ENCODE data around the gene PPP2R2B. TPM values are rescaled to one million over a fixed set of nuclear protein-coding genes. Genes with fewer than 3 reads are reported as not detected.

PPP2R2B gene
- total RNA-seq, 1 experiment from 2014 or later: not detected

DNA sequence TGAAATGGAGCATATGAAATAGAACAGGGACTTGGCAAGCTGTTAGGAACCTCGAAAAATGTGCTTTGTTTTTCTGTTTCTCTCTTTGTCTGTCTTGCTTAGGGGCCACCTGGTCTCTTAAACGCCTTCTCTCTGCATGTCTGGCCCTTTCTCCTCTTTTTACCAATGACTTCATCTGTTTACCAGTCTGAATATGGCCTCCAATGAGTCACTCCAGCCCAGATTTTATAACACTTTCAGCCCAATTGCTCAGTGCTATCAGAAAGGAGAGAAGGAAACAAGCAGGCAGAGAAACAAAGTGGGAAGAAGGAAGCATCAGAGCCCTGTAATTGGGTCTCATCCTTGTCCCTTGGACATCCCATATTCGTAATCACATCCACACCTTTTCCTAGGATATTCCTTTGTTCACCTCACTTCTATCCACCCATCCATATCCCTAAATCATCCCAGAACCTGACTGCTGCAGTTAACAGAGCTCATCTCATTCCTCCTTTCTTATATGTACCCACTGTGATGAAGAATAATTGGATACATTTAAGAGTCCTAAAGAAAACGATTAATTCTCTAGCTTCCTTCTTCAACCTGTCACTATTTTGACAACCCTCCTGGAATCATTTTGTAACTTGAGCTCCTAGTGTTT, 210.8 kb downstream of the PPP2R2B start:
- DNase-seq (ENCODE audit: low read depth, low spot score) (no peak), ATAC-seq (no peak)
- TF ChIP-seq CBX3 (IDR thresholded peaks at IDR 0.05; ENCODE audit: low read depth): no peak
- TF ChIP-seq, protein P1, sequence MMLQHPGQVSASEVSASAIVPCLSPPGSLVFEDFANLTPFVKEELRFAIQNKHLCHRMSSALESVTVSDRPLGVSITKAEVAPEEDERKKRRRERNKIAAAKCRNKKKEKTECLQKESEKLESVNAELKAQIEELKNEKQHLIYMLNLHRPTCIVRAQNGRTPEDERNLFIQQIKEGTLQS (IDR thresholded peaks at IDR 0.05): no peak
- TF ChIP-seq ELF1 (IDR thresholded peaks at IDR 0.05; ENCODE audit: borderline replicate concordance, low read depth): no peak
- no peak for TF ChIP-seq CEBPB (IDR thresholded peaks at IDR 0.05; ENCODE audit: low read depth)
- no peak for TF ChIP-seq FOSL1 (IDR thresholded peaks at IDR 0.05; ENCODE audit: low read depth)
- TF ChIP-seq ZNF274 (IDR thresholded peaks at IDR 0.05; ENCODE audit: low read depth, low read length): no peak
- no peak for TF ChIP-seq POLR2AphosphoS5 (IDR thresholded peaks at IDR 0.05; ENCODE audit: low read depth, low read length)
- TF ChIP-seq RAD21 (IDR thresholded peaks at IDR 0.05; ENCODE audit: low read depth): no peak
- TF ChIP-seq, protein P2, sequence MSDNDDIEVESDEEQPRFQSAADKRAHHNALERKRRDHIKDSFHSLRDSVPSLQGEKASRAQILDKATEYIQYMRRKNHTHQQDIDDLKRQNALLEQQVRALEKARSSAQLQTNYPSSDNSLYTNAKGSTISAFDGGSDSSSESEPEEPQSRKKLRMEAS (IDR thresholded peaks at IDR 0.05): no peak
- intact Hi-C loops (cut with micrococcal nuclease): no loop called here
- no peaks in the 10 kb centered on the region for H3K4me1 ChIP-seq (ENCODE audit: control insufficient read depth in 1 of 2, insufficient read depth in 2 of 2, low read length in 2 of 2)
- H3K9me3 ChIP-seq (ENCODE audit: control insufficient read depth in 1 of 2, insufficient read depth in 1 of 2, low read depth in 1 of 2, low read length in 2 of 2): no peaks in the 10 kb centered on the region
- H3K9me2 ChIP-seq (ENCODE audit: insufficient read depth): no peaks in the 10 kb centered on the region
- no TSS peak for BruUV-seq (replicated peaks)
- ChIA-PET RAD21 (ENCODE audit: low non-redundant PET in 1 of 2, low total read pairs in 2 of 2, uncharacterized antibody in 2 of 2, unreplicated experiment in 2 of 2) (no interaction called here), CTCF (no interaction called here), POLR2A (no interaction called here)
- H3K36me3 ChIP-seq (ENCODE audit: control insufficient read depth in 1 of 2, insufficient read depth in 2 of 2, low read length in 2 of 2): no peaks in the 10 kb centered on the region
- no peak overlapping the region for H3K4me2 ChIP-seq (ENCODE audit: low read length)
- H3K4me3 ChIP-seq (replicated peaks in 1 of 2; ENCODE audit: low read depth in 1 of 2, low read length in 2 of 2): no peak overlapping the region
- H3K27me3 ChIP-seq (ENCODE audit: insufficient read depth, low read length): peaks cover 13% of the 10 kb centered on the region; the same call in 1 of the 2 replicates
- no peaks in the 10 kb centered on the region for H3K79me2 ChIP-seq (ENCODE audit: insufficient read depth, low read length)
- H3K9ac ChIP-seq (ENCODE audit: low read length): no peak overlapping the region
- no peak overlapping the region for H2AFZ ChIP-seq (ENCODE audit: low read depth, low read length, poor library complexity, severe bottlenecking)
- H3K27ac ChIP-seq (ENCODE audit: low read depth, low read length): no peak overlapping the region
- no peaks in the 10 kb centered on the region for H4K20me1 ChIP-seq (ENCODE audit: insufficient read depth)

DNA sequence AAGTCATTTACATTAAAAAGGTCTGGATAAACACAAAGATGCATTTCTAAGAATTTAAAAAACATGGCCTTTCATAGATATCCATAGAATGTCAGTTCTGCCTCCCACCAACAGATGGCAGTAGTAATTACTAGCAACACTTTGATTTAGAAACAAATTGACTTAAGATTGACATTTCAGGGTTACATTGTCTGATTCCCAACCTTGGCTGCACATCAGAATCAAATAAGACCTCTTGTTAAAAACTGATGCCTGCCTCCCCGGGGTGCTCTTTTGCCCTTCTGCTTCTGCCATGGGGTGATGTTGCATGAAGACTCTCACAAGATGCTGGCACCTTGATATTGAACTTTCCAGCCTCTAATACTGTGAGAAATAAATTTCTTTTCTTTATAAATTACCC, 216.3 kb downstream of the PPP2R2B start:
- CTCF ChIA-PET: interaction anchor here (0.6 kb wide), 1 partner anchor 27 kb away, joined by 3 read pairs; no protein-coding TSS in a partner anchor

More for the DNA sequence above, 216.3 kb downstream of the PPP2R2B start:
- H3K36me3 ChIP-seq (ENCODE audit: control insufficient read depth in 1 of 2, insufficient read depth in 2 of 2, low read length in 2 of 2): no peaks in the 10 kb centered on the region
- H3K27ac ChIP-seq (ENCODE audit: low read depth, low read length): no peak overlapping the region
- peak; percentile 3 for DNase-seq (ENCODE audit: low read depth, low spot score)
- no TSS peak for BruUV-seq (replicated peaks)
- ATAC-seq: no peak
- TF ChIP-seq FOSL1 (IDR thresholded peaks at IDR 0.05; ENCODE audit: low read depth): no peak
- TF ChIP-seq, protein P3, sequence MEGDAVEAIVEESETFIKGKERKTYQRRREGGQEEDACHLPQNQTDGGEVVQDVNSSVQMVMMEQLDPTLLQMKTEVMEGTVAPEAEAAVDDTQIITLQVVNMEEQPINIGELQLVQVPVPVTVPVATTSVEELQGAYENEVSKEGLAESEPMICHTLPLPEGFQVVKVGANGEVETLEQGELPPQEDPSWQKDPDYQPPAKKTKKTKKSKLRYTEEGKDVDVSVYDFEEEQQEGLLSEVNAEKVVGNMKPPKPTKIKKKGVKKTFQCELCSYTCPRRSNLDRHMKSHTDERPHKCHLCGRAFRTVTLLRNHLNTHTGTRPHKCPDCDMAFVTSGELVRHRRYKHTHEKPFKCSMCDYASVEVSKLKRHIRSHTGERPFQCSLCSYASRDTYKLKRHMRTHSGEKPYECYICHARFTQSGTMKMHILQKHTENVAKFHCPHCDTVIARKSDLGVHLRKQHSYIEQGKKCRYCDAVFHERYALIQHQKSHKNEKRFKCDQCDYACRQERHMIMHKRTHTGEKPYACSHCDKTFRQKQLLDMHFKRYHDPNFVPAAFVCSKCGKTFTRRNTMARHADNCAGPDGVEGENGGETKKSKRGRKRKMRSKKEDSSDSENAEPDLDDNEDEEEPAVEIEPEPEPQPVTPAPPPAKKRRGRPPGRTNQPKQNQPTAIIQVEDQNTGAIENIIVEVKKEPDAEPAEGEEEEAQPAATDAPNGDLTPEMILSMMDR (IDR thresholded peaks at IDR 0.05 in 2 of 3, conservative IDR thresholded peaks at IDR 0.05 in 1 of 3; ENCODE audit: borderline replicate concordance in 1 of 3, insufficient read depth in 1 of 3, low read depth in 2 of 3, low read length in 2 of 3): peak in 2 of 3 experiments; percentile 57 to 71; a peak in 4 of 6 replicates
- 0 out of 2 replicates have a peak, but pooled peaks have one; percentile 23 for TF ChIP-seq RAD21 (IDR thresholded peaks at IDR 0.05; ENCODE audit: low read depth)
- 0 out of 2 replicates have a peak, but pooled peaks cover 5% of the 10 kb centered on the region for H3K27me3 ChIP-seq (ENCODE audit: insufficient read depth, low read length)
- H3K4me3 ChIP-seq (replicated peaks in 1 of 2; ENCODE audit: low read depth in 1 of 2, low read length in 2 of 2): no peak overlapping the region
- no peak overlapping the region for H2AFZ ChIP-seq (ENCODE audit: low read depth, low read length, poor library complexity, severe bottlenecking)
- H3K9ac ChIP-seq (ENCODE audit: low read length): no peak overlapping the region
- H3K79me2 ChIP-seq (ENCODE audit: insufficient read depth, low read length): no peaks in the 10 kb centered on the region
- ChIA-PET RAD21 (ENCODE audit: low non-redundant PET in 1 of 2, low total read pairs in 2 of 2, uncharacterized antibody in 2 of 2, unreplicated experiment in 2 of 2) (no interaction called here), POLR2A (no interaction called here)
- H4K20me1 ChIP-seq (ENCODE audit: insufficient read depth): no peaks in the 10 kb centered on the region
- no peaks in the 10 kb centered on the region for H3K9me2 ChIP-seq (ENCODE audit: insufficient read depth)
- no peak overlapping the region for H3K4me2 ChIP-seq (ENCODE audit: low read length)
- no peaks in the 10 kb centered on the region for H3K4me1 ChIP-seq (ENCODE audit: control insufficient read depth in 1 of 2, insufficient read depth in 2 of 2, low read length in 2 of 2)
- no peaks in the 10 kb centered on the region; a peak in 1 of 4 replicates for H3K9me3 ChIP-seq (ENCODE audit: control insufficient read depth in 1 of 2, insufficient read depth in 1 of 2, low read depth in 1 of 2, low read length in 2 of 2)
- intact Hi-C loops (cut with micrococcal nuclease): no loop called here
